K562 (cell line): ENCODE results near the gene SEPTIN12. TPM values are rescaled to one million over a fixed set of nuclear protein-coding genes. Genes with fewer than 3 reads are reported as not detected.

Experiments
- ATAC-seq: fragments of 200-7000 bp; cut with Tn5 transposase; 3 replicates; pipeline ENCODE4 v1.9.1; 2020; ENCODE audit warnings: moderate library complexity
- BruUV-seq: library from RNA; stranded (reverse); fragments of 400-500 nt; replicated peaks from 2 replicates; lab custom pipeline; 2021; lab: Mats Ljungman, UMichigan
- CTCF ChIA-PET: fragments of 300-600 bp; formaldehyde crosslinking; extraction: SDS; loops from one replicate; lab custom pipeline; 2021; ENCODE audit warnings: low intra/inter-chr PET ratio; lab: Yijun Ruan, JAX
- POLR2A ChIA-PET: fragments of 300-600, 350-650 bp; sonication (Branson Sonifier 250); formaldehyde crosslinking; extraction: SDS; loops from one replicate; lab custom pipeline; 2021; ENCODE audit warnings: antibody characterized with exemption, inconsistent platforms; lab: Yijun Ruan, JAX
- DNase-seq, 4 experiments: peaks; one replicate each; pipeline versions ENCODE4 v3.0.0 to v3.0.0-alpha.2; 2011 to 2018; ENCODE audit warnings: low spot score in 3 of 4, mixed read lengths in 3 of 4; ENCODE audit errors: extremely low read depth in 1 of 4
- FAIRE-seq: peaks from 2 replicates; lab custom pipeline; 2011; peaks lifted over from hg19 to GRCh38; lab: Jason Lieb, UNC
- H2AFZ ChIP-seq: 2 replicates; pipeline ENCODE4 v1.6.0; 2011; ENCODE audit warnings: low read depth, low read length, control low read depth, inconsistent platforms
- H3K27ac ChIP-seq: fragments of 200-600 bp; 3 replicates; pipeline ENCODE4 v1.8.0; 2011; ENCODE audit warnings: low read depth, mild to moderate bottlenecking, control low read depth, inconsistent platforms, low read length, moderate library complexity, mixed read lengths; ENCODE audit errors: extremely low read depth
- H3K27me3 ChIP-seq, 2 experiments: fragments of 300-600 bp in 1 of 2; 2 replicates in 1 of 2; 3 replicates in 1 of 2; pipeline versions ENCODE4 v1.6.0 to v1.8.0; 2011; ENCODE audit warnings: inconsistent platforms in 2 of 2, low read length in 2 of 2, mild to moderate bottlenecking in 1 of 2, mixed read lengths in 1 of 2, moderate library complexity in 1 of 2; ENCODE audit not compliant: control insufficient read depth in 2 of 2, insufficient read depth in 2 of 2
- H3K36me3 ChIP-seq: fragments of 300-600 bp; 3 replicates; pipeline ENCODE4 v1.8.0; 2011; ENCODE audit warnings: mild to moderate bottlenecking, low read length, inconsistent platforms; ENCODE audit not compliant: control insufficient read depth, insufficient read depth
- H3K4me1 ChIP-seq, 2 experiments: fragments of 200-600 bp in 1 of 2; replicated peaks in 1 of 2; 2 replicates in 1 of 2; 3 replicates in 1 of 2; pipeline versions ENCODE4 v1.5.1 to v1.8.0; 2011; ENCODE audit warnings: inconsistent platforms in 2 of 2, low read length in 2 of 2, mild to moderate bottlenecking in 1 of 2, mixed read lengths in 1 of 2, moderate library complexity in 1 of 2; ENCODE audit not compliant: control insufficient read depth in 2 of 2, insufficient read depth in 2 of 2
- H3K4me2 ChIP-seq: 2 replicates; pipeline ENCODE4 v1.6.1; 2011; ENCODE audit warnings: low read length, control low read depth, inconsistent platforms, mixed read lengths; ENCODE audit not compliant: insufficient read depth
- H3K4me3 ChIP-seq: fragments of 200-600 bp; sonication (generic), shearing (Covaris generic); 2 replicates; pipeline ENCODE4 v1.5.1; 2016; ENCODE audit warnings: control low read depth, inconsistent platforms
- H3K79me2 ChIP-seq: fragments of 200-600 bp; 3 replicates; pipeline ENCODE4 v1.8.0; 2011; ENCODE audit warnings: low read length, inconsistent platforms; ENCODE audit not compliant: control insufficient read depth, insufficient read depth
- H3K9ac ChIP-seq, 2 experiments: 2 replicates each; pipeline versions ENCODE4 v1.6.0 to v1.6.1; 2011; ENCODE audit warnings: low read depth in 2 of 2, low read length in 2 of 2, control low read depth in 1 of 2, inconsistent platforms in 1 of 2, mild to moderate bottlenecking in 1 of 2, mixed read lengths in 1 of 2; ENCODE audit not compliant: insufficient read depth in 1 of 2
- H3K9me1 ChIP-seq: one replicate; pipeline ENCODE4 v1.6.0; 2011; ENCODE audit warnings: inconsistent platforms, mild to moderate bottlenecking, low read length, moderate library complexity; ENCODE audit not compliant: control insufficient read depth, insufficient read depth
- H3K9me3 ChIP-seq: replicated peaks from 2 replicates; pipeline ENCODE4 v1.5.1; 2011; ENCODE audit warnings: low read depth, low read length, inconsistent platforms; ENCODE audit not compliant: control insufficient read depth, insufficient read depth
- H4K20me1 ChIP-seq: replicated peaks from 2 replicates; pipeline ENCODE4 v1.6.1; 2011; ENCODE audit warnings: low read length, inconsistent platforms, mixed read lengths; ENCODE audit not compliant: control insufficient read depth, insufficient read depth
- BCOR ChIP-seq: fragments of 450-650 bp; IDR thresholded peaks from 2 replicates; pipeline ENCODE4 v1.6.1; 2016
- EHMT2 ChIP-seq: fragments of 450-650 bp; IDR thresholded peaks from 2 replicates; pipeline ENCODE4 v1.6.1; 2018; ENCODE audit warnings: antibody characterized with exemption
- ZNF592 ChIP-seq: fragments of 450-650 bp; IDR thresholded peaks from 2 replicates; pipeline ENCODE4 v1.6.1; 2017; ENCODE audit warnings: antibody characterized with exemption, mild to moderate bottlenecking
- WGBS: fragments of 100-300 bp; shearing (Covaris generic); methylation state at CpG from one replicate; pipeline ENCODE4 v1.1.6; 2016; ENCODE audit warnings: low coverage, mixed read lengths; ENCODE audit not compliant: insufficient coverage; ENCODE audit errors: missing lambda C conversion rate; 5-methylcytosine and 5-hydroxymethylcytosine counted together
- in situ Hi-C: fragments of 300-500 bp; cut with MboI; formaldehyde crosslinking; loops from 4 replicates; pipeline ENCODE4 v1.15.0; 2018; ENCODE audit warnings: inconsistent platforms, mixed read lengths
- intact Hi-C: fragments of 100-400 bp; cut with micrococcal nuclease; formaldehyde crosslinking; loops from 2 replicates; pipeline ENCODE4 v1.14.2; 2022
- polyA plus RNA-seq, 8 experiments: library from polyadenylated mRNA; depleted of rRNA in 4 of 8; stranded (reverse) in 5 of 8; unstranded in 3 of 8; fragments of >200 nt; fragmentation: Nextera tagmentation in 2 of 8; fragmentation: Illumina TruSeq in 1 of 8; extraction: Ambion mirVana in 2 of 8; extraction: Trizol in 1 of 8; gene quantifications; 2 replicates each; pipeline versions ENCODE4 v1.2.1 to v1.2.3, GENCODE V29; 2011 to 2014; ENCODE audit warnings: inconsistent platforms in 1 of 8, missing spikeins in 1 of 8
- total RNA-seq, 7 experiments: library from RNA; depleted of rRNA in 6 of 7; stranded (reverse); fragments of >200 nt in 6 of 7; fragmentation: Illumina TruSeq in 2 of 7; extraction: Trizol in 2 of 7; gene quantifications; 2 replicates each; pipeline versions ENCODE4 v1.2.1 to v1.2.3, GENCODE V29; 2011 to 2021; ENCODE audit warnings: low replicate concordance in 1 of 7

SEPTIN12 gene
- total and polyA plus RNA-seq, 9 of the 15 experiments (the other 6 are each of a cell fraction or from before 2014, with no cell fraction given): not detected

GRCh38 chr16:4788910-4789309, 765 bp upstream of the SEPTIN12 start:
- WGBS: 63% methylated on average over 5 of the region's 7 CpGs
- no peaks in the 10 kb centered on the region for H3K27me3 ChIP-seq
- peaks cover 19 to 32% of the 10 kb centered on the region in 2 experiments; a peak in 4 of 5 replicates for H3K4me1 ChIP-seq
- no peaks in the 10 kb centered on the region for H4K20me1 ChIP-seq
- peak overlapping the region; percentile 63 for H2AFZ ChIP-seq
- ATAC-seq: no peak
- H3K27ac ChIP-seq: no peak overlapping the region
- no peaks in the 10 kb centered on the region for H3K79me2 ChIP-seq
- intact Hi-C loops (no loop called here), in situ Hi-C loops (no loop called here)
- 0 out of 2 replicates have a peak overlapping the region, but pooled peaks have one; percentile 0 for H3K4me2 ChIP-seq
- H3K9ac ChIP-seq: no peak overlapping the region; a peak in 1 of 4 replicates
- peak; percentile 32 for FAIRE-seq
- no peaks in the 10 kb centered on the region for H3K9me1 ChIP-seq
- TF ChIP-seq ZNF592 (0 out of 2 replicates have a peak, but pooled peaks have one; percentile 25), BCOR (peak; percentile 38; the same call in 1 of the 2 replicates), EHMT2 (no peak)
- no peak overlapping the region for H3K4me3 ChIP-seq
- ChIA-PET CTCF (no interaction called here), POLR2A (interaction anchor here (0.8 to 1.7 kb wide), 2 partner anchors 8 to 45 kb away, joined by 3 to 4 read pairs; no protein-coding TSS in a partner anchor)
- no peaks in the 10 kb centered on the region for H3K9me3 ChIP-seq
- DNase-seq: no peak
- H3K36me3 ChIP-seq: no peaks in the 10 kb centered on the region
- BruUV-seq: no TSS peak
